Endothelial cell of umbilical vein (primary cell): ENCODE measurements around the gene ATP2B2. TPM values are rescaled to one million over a fixed set of nuclear protein-coding genes. Genes with fewer than 3 reads are reported as not detected.

Source experiments
- BruUV-seq: library from RNA; stranded (reverse); fragments of 400-500 nt; replicated peaks from 2 replicates; lab custom pipeline; 2021; lab: Mats Ljungman, UMichigan
- CTCF ChIA-PET: fragments of 300-600, 350-600 bp; sonication (Branson Sonifier 250); formaldehyde crosslinking; loops from one replicate; lab custom pipeline; 2021; ENCODE audit warnings: antibody characterized with exemption, inconsistent platforms; lab: Charles Lee
- POLR2A ChIA-PET: fragments of 300-600, 350-600 bp; sonication (Branson Sonifier 250); formaldehyde crosslinking; loops from one replicate; lab custom pipeline; 2021; ENCODE audit warnings: antibody characterized with exemption, inconsistent platforms; lab: Charles Lee
- DNase-seq: peaks from one replicate; pipeline ENCODE4 v3.0.0-alpha.2; 2011; ENCODE audit warnings: low read depth, low spot score
- FAIRE-seq: peaks from 2 replicates; lab custom pipeline; 2011; peaks lifted over from hg19 to GRCh38; lab: Jason Lieb, UNC
- H2AFZ ChIP-seq: 2 replicates; pipeline ENCODE4 v1.6.0; 2012; ENCODE audit warnings: low read depth, low read length, control low read depth, inconsistent platforms
- H3K27ac ChIP-seq: 2 replicates; pipeline ENCODE4 v1.5.1; 2011; ENCODE audit warnings: low read depth, mild to moderate bottlenecking, control low read depth, low read length, moderate library complexity; ENCODE audit not compliant: insufficient read depth
- H3K27me3 ChIP-seq, 2 experiments: 2 replicates each; pipeline versions ENCODE4 v1.6.0 to v1.6.1; 2011; ENCODE audit warnings: low read length in 2 of 2, mixed read lengths in 1 of 2; ENCODE audit not compliant: control insufficient read depth in 2 of 2, insufficient read depth in 2 of 2
- H3K36me3 ChIP-seq, 2 experiments: 2 replicates in 1 of 2; 3 replicates in 1 of 2; pipeline ENCODE4 v1.5.1; 2011; ENCODE audit warnings: low read length in 2 of 2, mild to moderate bottlenecking in 1 of 2, moderate library complexity in 1 of 2; ENCODE audit not compliant: control insufficient read depth in 2 of 2, insufficient read depth in 2 of 2; ENCODE audit errors: extremely low read depth in 1 of 2
- H3K4me1 ChIP-seq: 3 replicates; pipeline ENCODE4 v1.5.1; 2011; ENCODE audit warnings: mild to moderate bottlenecking, low read length; ENCODE audit not compliant: control insufficient read depth, insufficient read depth; ENCODE audit errors: extremely low read depth
- H3K4me2 ChIP-seq: 2 replicates; pipeline ENCODE4 v1.6.1; 2011; ENCODE audit warnings: low read length, control low read depth, mixed read lengths; ENCODE audit not compliant: insufficient read depth
- H3K4me3 ChIP-seq, 3 experiments: fragments of 200-600 bp in 1 of 3; sonication (generic), shearing (Covaris generic) in 1 of 3; replicated peaks in 1 of 3; 2 replicates each; pipeline ENCODE4 v1.5.1; 2011 to 2016; ENCODE audit warnings: control low read depth in 3 of 3, low read length in 3 of 3, mild to moderate bottlenecking in 2 of 3, inconsistent platforms in 1 of 3, low read depth in 1 of 3, moderate library complexity in 1 of 3; ENCODE audit not compliant: insufficient read depth in 1 of 3
- H3K79me2 ChIP-seq: 2 replicates; pipeline ENCODE4 v1.6.0; 2012; ENCODE audit warnings: low read length, inconsistent platforms; ENCODE audit not compliant: control insufficient read depth, insufficient read depth
- H3K9ac ChIP-seq: replicated peaks from 2 replicates; pipeline ENCODE3; 2011; ENCODE audit warnings: low read length, control low read depth; ENCODE audit not compliant: insufficient read depth; ENCODE audit errors: extremely low read depth
- H3K9me1 ChIP-seq: replicated peaks from 3 replicates; pipeline ENCODE4 v1.6.0; 2011; ENCODE audit warnings: mild to moderate bottlenecking, low read length; ENCODE audit not compliant: control insufficient read depth, insufficient read depth; ENCODE audit errors: extremely low read depth
- H3K9me3 ChIP-seq: replicated peaks from 2 replicates; pipeline ENCODE4 v1.5.1; 2012; ENCODE audit warnings: low read length, inconsistent platforms; ENCODE audit not compliant: control insufficient read depth, insufficient read depth
- H4K20me1 ChIP-seq: replicated peaks from 2 replicates; pipeline ENCODE3; 2011; ENCODE audit warnings: mild to moderate bottlenecking, low read length; ENCODE audit not compliant: control insufficient read depth, insufficient read depth; ENCODE audit errors: extremely low read depth
- EZH2 ChIP-seq: IDR thresholded peaks from 2 replicates; pipeline ENCODE4 v1.6.1; 2012; ENCODE audit warnings: borderline replicate concordance, low read depth, mild to moderate bottlenecking, moderate library complexity, low read length, inconsistent platforms; ENCODE audit not compliant: severe bottlenecking
- FOS ChIP-seq: IDR thresholded peaks from 2 replicates; pipeline ENCODE4 v1.6.1; 2011; ENCODE audit warnings: mild to moderate bottlenecking, low read length, moderate library complexity, borderline replicate concordance; ENCODE audit not compliant: insufficient read depth
- GATA2 ChIP-seq: IDR thresholded peaks from 2 replicates; pipeline ENCODE4 v1.7.0; 2011; ENCODE audit warnings: low read depth, mild to moderate bottlenecking, moderate library complexity, mixed read lengths, low read length; ENCODE audit not compliant: insufficient read length, insufficient read depth
- JUN ChIP-seq: IDR thresholded peaks from 2 replicates; pipeline ENCODE4 v1.6.1; 2011; ENCODE audit warnings: borderline replicate concordance, low read depth; ENCODE audit not compliant: insufficient read length, insufficient read depth
- MYC ChIP-seq: IDR thresholded peaks from one replicate; pipeline ENCODE4 v1.6.1; 2011; ENCODE audit warnings: mild to moderate bottlenecking, low read depth, low read length
- POLR2A ChIP-seq: IDR thresholded peaks from 2 replicates; pipeline ENCODE4 v1.6.1; 2012; ENCODE audit warnings: low read depth, mild to moderate bottlenecking, control low read depth, low read length
- POLR2AphosphoS5 ChIP-seq: IDR thresholded peaks from 2 replicates; pipeline ENCODE4 v1.6.1; 2012; ENCODE audit warnings: low read depth, mild to moderate bottlenecking, control low read depth, low read length, moderate library complexity; ENCODE audit not compliant: insufficient read depth
- dilution Hi-C: fragments of 300-500 bp; cut with MboI; formaldehyde crosslinking; loops from one replicate; pipeline ENCODE4 v1.15.0; 2019; ENCODE audit warnings: low sequenced_read_pairs; ENCODE audit not compliant: extremely low pct_ligation_motif_present
- intact Hi-C: fragments of 100-400 bp; cut with micrococcal nuclease; formaldehyde crosslinking; loops from one replicate; pipeline ENCODE4 v1.10.0; 2022
- polyA plus RNA-seq, 4 experiments: library from polyadenylated mRNA; depleted of rRNA in 3 of 4; stranded (reverse) in 3 of 4; unstranded in 1 of 4; fragments of >200 nt; gene quantifications; 2 replicates each; pipeline versions ENCODE4 v1.2.1 to v1.2.3, GENCODE V29; 2011 to 2012; ENCODE audit warnings: missing spikeins in 1 of 4
- total RNA-seq: library from RNA; stranded (reverse); gene quantifications from 2 replicates; pipeline ENCODE4 v1.2.3, GENCODE V29; 2021
- TF ChIP-seq, protein P1 (sequence below), 2 donors: IDR thresholded peaks; 1 replicate in 1 of 2; 2 replicates in 1 of 2; pipeline ENCODE4 v1.5.1; 2011; ENCODE audit warnings: low read length in 2 of 2, mild to moderate bottlenecking in 2 of 2, moderate library complexity in 2 of 2, control low read depth in 1 of 2, inconsistent platforms in 1 of 2, low read depth in 1 of 2; ENCODE audit not compliant: insufficient read depth in 1 of 2; ENCODE audit errors: extremely low read depth in 1 of 2
- TF ChIP-seq, protein P2 (sequence below): IDR thresholded peaks from 2 replicates; pipeline ENCODE4 v1.6.1; 2011; ENCODE audit not compliant: insufficient read depth, insufficient read length

Gene ATP2B2
- total and polyA plus RNA-seq, 2 donors (not counting 3 experiments of a cell fraction or from before 2014, with no cell fraction given), result not detected

DNA sequence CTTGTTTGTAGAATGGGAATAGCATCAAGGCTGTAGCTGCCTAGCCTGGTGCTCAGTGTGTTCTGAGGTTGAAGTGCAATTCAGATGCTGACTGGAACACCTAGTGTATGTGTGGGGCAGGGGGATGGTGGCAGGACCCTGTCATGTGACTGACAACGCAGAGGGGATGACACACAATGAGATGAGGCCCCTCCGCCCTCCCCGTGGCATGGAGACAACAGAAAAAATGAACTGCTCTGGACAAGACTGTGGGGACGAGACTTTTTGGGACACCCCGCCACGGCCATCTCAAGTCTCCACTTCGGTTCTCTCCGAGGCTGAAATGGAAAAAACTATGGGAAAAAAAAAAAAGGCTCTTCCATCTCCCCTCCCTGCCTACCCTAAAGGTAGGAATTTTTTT, 174.1 kb downstream of the ATP2B2 start:
- Histone ChIP-seq H3K27ac (no peak overlapping the region), H3K4me1 (no peaks in the 10 kb centered on the region), H3K9me1 (no peaks in the 10 kb centered on the region), H3K79me2 (no peaks in the 10 kb centered on the region), H3K4me2 (no peak overlapping the region), H3K9ac (no peak overlapping the region), H2AFZ (no peak overlapping the region), H4K20me1 (no peaks in the 10 kb centered on the region), H3K27me3 (peaks cover 20 to 41% of the 10 kb centered on the region in 2 experiments), H3K9me3 (no peaks in the 10 kb centered on the region), H3K4me3 (no peak overlapping the region), H3K36me3 (no peaks in the 10 kb centered on the region)
- no TSS peak for BruUV-seq
- DNase-seq (no peak), FAIRE-seq (no peak)
- intact Hi-C loops, result no loop called here
- TF ChIP-seq EZH2, result no peak
- TF ChIP-seq, protein P1, sequence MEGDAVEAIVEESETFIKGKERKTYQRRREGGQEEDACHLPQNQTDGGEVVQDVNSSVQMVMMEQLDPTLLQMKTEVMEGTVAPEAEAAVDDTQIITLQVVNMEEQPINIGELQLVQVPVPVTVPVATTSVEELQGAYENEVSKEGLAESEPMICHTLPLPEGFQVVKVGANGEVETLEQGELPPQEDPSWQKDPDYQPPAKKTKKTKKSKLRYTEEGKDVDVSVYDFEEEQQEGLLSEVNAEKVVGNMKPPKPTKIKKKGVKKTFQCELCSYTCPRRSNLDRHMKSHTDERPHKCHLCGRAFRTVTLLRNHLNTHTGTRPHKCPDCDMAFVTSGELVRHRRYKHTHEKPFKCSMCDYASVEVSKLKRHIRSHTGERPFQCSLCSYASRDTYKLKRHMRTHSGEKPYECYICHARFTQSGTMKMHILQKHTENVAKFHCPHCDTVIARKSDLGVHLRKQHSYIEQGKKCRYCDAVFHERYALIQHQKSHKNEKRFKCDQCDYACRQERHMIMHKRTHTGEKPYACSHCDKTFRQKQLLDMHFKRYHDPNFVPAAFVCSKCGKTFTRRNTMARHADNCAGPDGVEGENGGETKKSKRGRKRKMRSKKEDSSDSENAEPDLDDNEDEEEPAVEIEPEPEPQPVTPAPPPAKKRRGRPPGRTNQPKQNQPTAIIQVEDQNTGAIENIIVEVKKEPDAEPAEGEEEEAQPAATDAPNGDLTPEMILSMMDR (IDR thresholded peaks at IDR 0.05; ENCODE audit: extremely low read depth in 1 of 2, insufficient read depth in 1 of 2, low read depth in 1 of 2, low read length in 2 of 2), result no peak
- TF ChIP-seq POLR2A, result no peak
- TF ChIP-seq JUN, result no peak
- no peak for TF ChIP-seq GATA2
- no peak for TF ChIP-seq MYC
- TF ChIP-seq POLR2AphosphoS5, result no peak
- TF ChIP-seq, protein P2, sequence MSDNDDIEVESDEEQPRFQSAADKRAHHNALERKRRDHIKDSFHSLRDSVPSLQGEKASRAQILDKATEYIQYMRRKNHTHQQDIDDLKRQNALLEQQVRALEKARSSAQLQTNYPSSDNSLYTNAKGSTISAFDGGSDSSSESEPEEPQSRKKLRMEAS, result no peak
- TF ChIP-seq FOS, result no peak
- ChIA-PET CTCF (interaction anchor here (0.8 to 2.4 kb wide), 3 partner anchors 8 to 13 kb away, joined by 4 to 9 read pairs (median 9); no protein-coding TSS in a partner anchor), POLR2A (interaction anchor here (0.6 kb wide), 1 partner anchor 16 kb away, joined by 3 read pairs; no protein-coding TSS in a partner anchor)
- dilution Hi-C loops, result no loop called here
